AML-193 (cell line): ENCODE data around the gene SLC35B2.

ENCODE experiments used
- DNase-seq, 2 experiments: peaks; one replicate each; lab custom pipeline; 2025; lab: John Stamatoyannopoulos, UW

Gene SLC35B2

GRCh38 chr6:44253307-44254101 lies 3.8 kb downstream of the SLC35B2 start:
- DNase-seq = peak; percentile 50 to 73

GRCh38 chr6:44251576-44252524 lies 5.5 kb downstream of the SLC35B2 start:
- no peak for DNase-seq

DNA sequence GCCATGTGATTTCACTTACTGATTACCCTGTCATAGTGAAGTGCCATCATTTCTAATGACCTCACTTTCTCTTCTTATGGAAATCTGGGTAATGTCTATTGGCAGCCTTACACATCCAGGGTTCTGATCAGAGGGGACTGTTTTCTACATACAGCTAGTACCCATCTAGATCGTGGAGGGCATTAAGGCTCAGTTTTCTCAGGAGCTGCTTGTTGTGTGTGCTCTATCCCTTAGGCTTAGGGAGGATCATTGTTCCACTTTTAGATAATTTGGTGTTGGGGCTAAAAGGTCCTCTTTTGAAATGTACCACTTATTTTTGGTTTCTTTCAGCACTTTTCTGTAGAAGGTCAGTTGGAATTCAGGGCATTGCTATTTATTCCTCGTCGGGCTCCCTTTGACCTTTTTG lies 6.6 kb downstream of the SLC35B2 start:
- no peak for DNase-seq

DNA sequence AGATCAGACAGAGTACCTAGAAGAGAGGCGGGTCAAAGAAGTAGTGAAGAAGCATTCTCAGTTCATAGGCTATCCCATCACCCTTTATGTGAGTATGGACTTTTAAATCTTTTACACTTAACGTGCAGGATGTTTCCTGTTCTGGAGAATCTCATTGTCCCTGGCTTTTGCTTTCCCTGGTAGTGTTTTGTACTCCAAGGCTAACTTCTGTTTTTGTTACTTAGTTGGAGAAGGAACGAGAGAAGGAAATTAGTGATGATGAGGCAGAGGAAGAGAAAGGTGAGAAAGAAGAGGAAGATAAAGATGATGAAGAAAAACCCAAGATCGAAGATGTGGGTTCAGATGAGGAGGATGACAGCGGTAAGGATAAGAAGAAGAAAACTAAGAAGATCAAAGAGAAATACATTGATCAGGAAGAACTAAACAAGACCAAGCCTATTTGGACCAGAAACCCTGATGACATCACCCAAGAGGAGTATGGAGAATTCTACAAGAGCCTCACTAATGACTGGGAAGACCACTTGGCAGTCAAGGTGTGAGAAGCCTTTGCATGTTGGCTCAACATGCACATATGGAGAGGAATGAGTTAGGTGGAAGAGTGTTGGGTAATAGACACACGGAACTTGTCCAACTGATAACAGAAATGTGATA lies 7.1 kb downstream of the SLC35B2 start:
- DNase-seq = no peak

DNA sequence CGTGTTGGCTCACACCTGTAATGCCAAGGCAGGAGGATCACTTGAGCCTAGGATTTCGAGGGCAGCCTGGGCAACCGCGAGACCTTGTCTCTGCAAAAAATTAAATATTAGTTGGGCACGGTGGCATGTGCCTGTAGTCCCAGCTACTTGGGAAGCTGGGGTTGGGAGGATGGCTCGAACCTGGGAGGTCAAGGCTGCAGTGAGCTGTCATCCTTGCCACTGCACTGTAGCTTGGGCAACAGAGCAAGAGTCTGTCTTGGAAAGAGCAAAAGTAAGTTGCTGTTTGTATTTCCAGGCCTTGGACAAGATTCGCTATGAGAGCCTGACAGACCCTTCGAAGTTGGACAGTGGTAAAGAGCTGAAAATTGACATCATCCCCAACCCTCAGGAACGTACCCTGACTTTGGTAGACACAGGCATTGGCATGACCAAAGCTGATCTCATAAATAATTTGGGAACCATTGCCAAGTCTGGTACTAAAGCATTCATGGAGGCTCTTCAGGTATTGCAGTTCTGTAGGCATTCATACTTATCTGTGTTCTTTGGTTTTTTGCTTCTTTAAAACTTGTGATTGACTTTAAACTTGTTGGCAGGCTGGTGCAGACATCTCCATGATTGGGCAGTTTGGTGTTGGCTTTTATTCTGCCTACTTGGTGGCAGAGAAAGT lies 8.1 kb downstream of the SLC35B2 start:
- DNase-seq = no peak

GRCh38 chr6:44248579-44248978 lies 8.7 kb downstream of the SLC35B2 start:
- DNase-seq = no peak

GRCh38 chr6:44247338-44248302 lies 9.7 kb downstream of the SLC35B2 start:
- DNase-seq = peak; percentile 54 to 70

- peak; percentile 98 for DNase-seq
Observed at GRCh38 chr6:44246663-44247337, 10.5 kb downstream of the SLC35B2 start, which contains the start of gene HSP90AB1. Gene HSP90AB1, plus strand, starts transcription at chr6:44247101. Its CDS starts 1,529 bp downstream, at chr6:44248630.

GRCh38 chr6:44245912-44246662 lies 11.2 kb downstream of the SLC35B2 start:
- DNase-seq = peak; percentile 76 to 77

DNA sequence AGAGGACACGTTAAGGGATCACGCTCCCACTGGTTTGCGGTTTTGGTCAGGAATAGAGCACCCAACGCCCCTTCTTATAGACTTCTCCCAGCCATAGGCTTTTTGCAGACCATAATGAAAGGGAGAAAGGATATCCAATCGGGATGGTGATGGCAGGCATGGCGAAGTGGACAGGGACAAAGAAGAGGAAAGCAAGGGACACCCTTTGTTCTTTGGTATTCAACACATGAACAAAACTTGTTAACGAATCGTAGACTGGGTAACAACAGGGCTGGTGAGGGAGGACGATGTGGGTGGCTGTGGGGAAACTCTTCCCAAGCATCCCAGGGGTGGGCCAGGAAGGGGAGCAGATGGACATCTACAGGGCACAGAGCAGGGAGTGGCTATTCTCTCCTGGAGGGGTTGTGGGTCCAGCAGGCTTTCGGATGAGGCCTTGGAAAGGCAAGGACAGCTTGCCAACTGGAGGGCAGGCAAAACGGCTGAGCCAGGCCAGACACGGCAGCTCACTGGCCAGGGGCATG lies 11.9 kb downstream of the SLC35B2 start:
- DNase-seq = no peak

GRCh38 chr6:44243345-44243744 lies 14.0 kb downstream of the SLC35B2 start:
- DNase-seq = no peak

DNA sequence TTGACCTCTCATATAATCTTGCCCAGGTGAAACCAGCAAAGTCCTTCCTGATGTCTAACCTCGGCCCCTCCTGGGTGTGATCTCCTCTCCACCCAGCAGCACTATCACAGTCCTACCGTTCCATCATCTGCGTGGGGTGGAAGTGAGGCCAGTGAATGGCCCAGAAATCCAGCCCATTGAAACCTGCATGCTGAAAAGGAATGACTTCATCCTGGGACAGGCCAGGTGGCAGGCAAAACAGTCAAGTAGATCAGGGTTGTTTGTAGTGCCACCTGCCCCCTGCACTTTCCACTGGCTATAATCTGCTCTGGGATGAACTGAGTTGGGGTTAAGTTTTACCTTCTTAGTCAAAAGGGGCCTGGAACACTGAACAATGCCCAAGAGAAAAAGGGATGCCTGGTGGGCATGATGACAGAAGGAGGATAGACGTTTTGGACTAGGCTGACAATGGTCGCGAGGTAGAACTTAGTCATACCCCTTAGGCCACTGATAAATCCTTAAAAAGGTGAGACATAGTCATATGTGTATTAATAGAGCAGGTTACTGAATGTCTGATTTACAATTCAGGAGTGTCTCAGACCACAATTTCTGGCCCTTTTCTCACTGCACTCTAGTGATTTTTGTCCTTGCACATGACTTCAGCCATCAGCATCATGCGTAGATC lies 18.5 kb downstream of the SLC35B2 start:
- no peak for DNase-seq

GRCh38 chr6:44237813-44238433 lies 19.4 kb downstream of the SLC35B2 start:
- peak; percentile 57 to 75 for DNase-seq

GRCh38 chr6:44237021-44237812 lies 20.1 kb downstream of the SLC35B2 start:
- peak; percentile 94 to 96 for DNase-seq

- DNase-seq = no peak
Observed at GRCh38 chr6:44235891-44236516, 21.3 kb downstream of the SLC35B2 start.

DNA sequence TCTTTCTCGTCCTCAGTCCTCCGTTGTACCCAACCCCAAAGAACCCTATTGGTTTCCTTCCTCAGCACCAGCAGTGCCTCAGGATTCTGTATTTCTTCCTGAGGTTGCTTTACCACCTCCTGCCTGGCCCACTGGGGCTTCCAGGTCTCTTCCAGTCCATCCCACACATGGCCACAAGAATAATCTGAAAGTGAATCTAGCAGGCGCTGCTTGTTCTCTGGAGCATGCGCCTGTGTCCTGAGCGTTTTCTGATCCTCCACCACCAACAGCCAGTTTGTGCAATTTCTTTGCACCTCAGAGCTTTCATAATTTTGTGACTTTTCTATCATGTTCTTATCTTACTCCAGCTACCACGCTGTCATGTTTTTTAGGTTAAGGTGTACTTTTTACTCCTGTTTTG lies 22.1 kb downstream of the SLC35B2 start:
- DNase-seq = no peak
